OCI-LY3 (cell line): ENCODE measurements around the gene MORF4L2.

Experiments
- EZH2phosphoT487 ChIP-seq: fragments of 200-600 bp; shearing (Covaris generic); IDR thresholded peaks from 2 replicates; pipeline ENCODE4 v1.6.1; 2018; ENCODE audit warnings: antibody characterized with exemption, mixed run types, low read depth
- TF ChIP-seq, protein P1 (sequence below): fragments of 200-600, 300-600 bp; sonication (generic); IDR thresholded peaks from 2 replicates; pipeline ENCODE4 v1.5.1; 2014; ENCODE audit warnings: antibody characterized with exemption, low read length, low read depth

DNA sequence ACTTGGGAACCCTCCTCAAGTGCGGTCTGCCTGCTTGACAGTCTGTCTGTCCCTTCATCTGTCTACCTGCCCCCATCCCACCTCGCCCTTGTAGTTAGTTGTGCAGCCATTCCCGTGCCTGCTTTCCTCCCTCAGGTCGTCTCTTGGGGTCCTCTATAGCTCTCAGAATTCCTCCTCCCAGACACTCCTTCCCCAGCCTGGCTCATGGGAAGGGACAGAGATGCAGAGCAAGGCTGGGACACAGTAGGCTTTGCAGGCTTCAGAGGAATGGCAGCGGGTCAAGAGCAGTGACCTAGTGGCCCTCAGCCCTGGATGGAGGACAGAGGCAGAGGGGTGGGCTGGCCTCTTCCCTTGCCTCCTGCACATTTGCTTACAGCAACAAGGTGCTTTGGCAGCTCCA, 42.5 kb upstream of the MORF4L2 start:
- TF ChIP-seq, protein P1, sequence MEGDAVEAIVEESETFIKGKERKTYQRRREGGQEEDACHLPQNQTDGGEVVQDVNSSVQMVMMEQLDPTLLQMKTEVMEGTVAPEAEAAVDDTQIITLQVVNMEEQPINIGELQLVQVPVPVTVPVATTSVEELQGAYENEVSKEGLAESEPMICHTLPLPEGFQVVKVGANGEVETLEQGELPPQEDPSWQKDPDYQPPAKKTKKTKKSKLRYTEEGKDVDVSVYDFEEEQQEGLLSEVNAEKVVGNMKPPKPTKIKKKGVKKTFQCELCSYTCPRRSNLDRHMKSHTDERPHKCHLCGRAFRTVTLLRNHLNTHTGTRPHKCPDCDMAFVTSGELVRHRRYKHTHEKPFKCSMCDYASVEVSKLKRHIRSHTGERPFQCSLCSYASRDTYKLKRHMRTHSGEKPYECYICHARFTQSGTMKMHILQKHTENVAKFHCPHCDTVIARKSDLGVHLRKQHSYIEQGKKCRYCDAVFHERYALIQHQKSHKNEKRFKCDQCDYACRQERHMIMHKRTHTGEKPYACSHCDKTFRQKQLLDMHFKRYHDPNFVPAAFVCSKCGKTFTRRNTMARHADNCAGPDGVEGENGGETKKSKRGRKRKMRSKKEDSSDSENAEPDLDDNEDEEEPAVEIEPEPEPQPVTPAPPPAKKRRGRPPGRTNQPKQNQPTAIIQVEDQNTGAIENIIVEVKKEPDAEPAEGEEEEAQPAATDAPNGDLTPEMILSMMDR: no peak
- no peak for TF ChIP-seq EZH2phosphoT487
